IPS DF 6.9 (cell line): ENCODE data around the gene MKI67.
"Not testable (repeated sequence)": the region's sequence is repeated elsewhere in the genome, so short reads cannot be mapped to it uniquely, and the experiment has no call there.

Source experiments
- DNase-seq: peaks from one replicate; pipeline ENCODE4 v3.0.0-alpha.2; 2013; ENCODE audit warnings: low read depth, low spot score
- H3K27ac ChIP-seq: one replicate; pipeline ENCODE4 v1.5.1; 2013; ENCODE audit warnings: low read length, control low read depth
- H3K27me3 ChIP-seq: 2 replicates; pipeline ENCODE4 v1.6.1; 2013; ENCODE audit warnings: mild to moderate bottlenecking, low read length; ENCODE audit not compliant: control insufficient read depth, insufficient read depth
- H3K36me3 ChIP-seq: 2 replicates; pipeline ENCODE4 v1.6.1; 2013; ENCODE audit warnings: low read length; ENCODE audit not compliant: control insufficient read depth, insufficient read depth
- H3K4me1 ChIP-seq: 2 replicates; pipeline ENCODE4 v1.6.1; 2013; ENCODE audit warnings: low read length; ENCODE audit not compliant: control insufficient read depth, insufficient read depth
- H3K4me3 ChIP-seq: 2 replicates; pipeline ENCODE4 v1.5.1; 2013; ENCODE audit warnings: mild to moderate bottlenecking, low read length
- H3K9me3 ChIP-seq: 2 replicates; pipeline ENCODE4 v1.6.1; 2013; ENCODE audit warnings: low read length, inconsistent platforms; ENCODE audit not compliant: control insufficient read depth, insufficient read depth
- WGBS: extraction: QIAGEN DNeasy Blood & Tissue Kit; methylation state at CpG from one replicate; pipeline ENCODE4 v1.1.7; 2013; ENCODE audit warnings: mixed read lengths, missing lambda C conversion rate; ENCODE audit not compliant: insufficient read length, insufficient coverage; 5-methylcytosine and 5-hydroxymethylcytosine counted together

MKI67 gene

GRCh38 chr10:128149267-128150014 lies 23.2 kb upstream of the MKI67 start:
- WGBS = no CpG with 5 or more reads among the region's 61 CpGs
- H3K4me3 ChIP-seq = peak overlapping the region; percentile 45; the same call in 1 of the 2 replicates

GRCh38 chr10:128147669-128148068 lies 21.4 kb upstream of the MKI67 start:
- DNase-seq = no peak
- Histone ChIP-seq H3K4me1 (no peaks in the 10 kb centered on the region), H3K27me3 (no peaks in the 10 kb centered on the region), H3K9me3 (no peaks in the 10 kb centered on the region), H3K36me3 (no peaks in the 10 kb centered on the region), H3K27ac (no peak overlapping the region), H3K4me3 (no peak overlapping the region)
- WGBS = no CpG with 5 or more reads among the region's 2 CpGs

More at GRCh38 chr10:128149267-128150014, 23.2 kb upstream of the MKI67 start:
- no peaks in the 10 kb centered on the region for H3K27me3 ChIP-seq
- no peaks in the 10 kb centered on the region for H3K4me1 ChIP-seq
- no peaks in the 10 kb centered on the region for H3K9me3 ChIP-seq
- H3K36me3 ChIP-seq = no peaks in the 10 kb centered on the region
- no peak overlapping the region for H3K27ac ChIP-seq
- DNase-seq = no peak

- Histone ChIP-seq H3K4me3 (no peak overlapping the region), H3K9me3 (no peaks in the 10 kb centered on the region), H3K27ac (no peak overlapping the region), H3K4me1 (no peaks in the 10 kb centered on the region), H3K36me3 (no peaks in the 10 kb centered on the region), H3K27me3 (no peaks in the 10 kb centered on the region)
- DNase-seq = no peak
- no CpG with 5 or more reads among the region's 4 CpGs for WGBS
Observed at GRCh38 chr10:128147064-128147463, 20.8 kb upstream of the MKI67 start.

- WGBS = no CpG with 5 or more reads among the region's 1 CpG
- no peak for DNase-seq
Observed at GRCh38 chr10:128144547-128144946, 18.3 kb upstream of the MKI67 start.

GRCh38 chr10:128143531-128143930 lies 17.3 kb upstream of the MKI67 start:
- DNase-seq = no peak
- H3K4me1 ChIP-seq = no peaks in the 10 kb centered on the region
- no peak overlapping the region for H3K4me3 ChIP-seq
- no CpG with 5 or more reads among the region's 2 CpGs for WGBS
- H3K27ac ChIP-seq = no peak overlapping the region
- H3K27me3 ChIP-seq = no peaks in the 10 kb centered on the region
- H3K9me3 ChIP-seq = no peaks in the 10 kb centered on the region
- H3K36me3 ChIP-seq = no peaks in the 10 kb centered on the region

More at GRCh38 chr10:128144547-128144946, 18.3 kb upstream of the MKI67 start:
- H3K9me3 ChIP-seq = no peaks in the 10 kb centered on the region
- H3K27ac ChIP-seq = no peak overlapping the region
- no peaks in the 10 kb centered on the region for H3K4me1 ChIP-seq
- H3K36me3 ChIP-seq = no peaks in the 10 kb centered on the region
- no peak overlapping the region for H3K4me3 ChIP-seq
- H3K27me3 ChIP-seq = no peaks in the 10 kb centered on the region

GRCh38 chr10:128140425-128140824 lies 14.2 kb upstream of the MKI67 start:
- H3K27ac ChIP-seq = no peak overlapping the region
- no peaks in the 10 kb centered on the region for H3K27me3 ChIP-seq
- no peaks in the 10 kb centered on the region for H3K9me3 ChIP-seq
- no peaks in the 10 kb centered on the region for H3K36me3 ChIP-seq
- H3K4me1 ChIP-seq = no peaks in the 10 kb centered on the region
- no peak overlapping the region for H3K4me3 ChIP-seq
- no CpG with 5 or more reads among the region's 3 CpGs for WGBS
- no peak for DNase-seq

- DNase-seq, H3K27ac ChIP-seq, H3K4me3 ChIP-seq, H3K9me3 ChIP-seq, H3K27me3 ChIP-seq, H3K4me1 ChIP-seq, H3K36me3 ChIP-seq: not testable (repeated sequence)
- no CpG with 5 or more reads among the region's 11 CpGs for WGBS
Observed at GRCh38 chr10:128138429-128138828, 12.2 kb upstream of the MKI67 start.

GRCh38 chr10:128137877-128138276 lies 11.7 kb upstream of the MKI67 start:
- Histone ChIP-seq H3K27me3 (no peaks in the 10 kb centered on the region), H3K27ac (no peak overlapping the region), H3K36me3 (no peaks in the 10 kb centered on the region), H3K4me1 (no peaks in the 10 kb centered on the region), H3K9me3 (no peaks in the 10 kb centered on the region), H3K4me3 (no peak overlapping the region)
- DNase-seq = no peak
- no CpG with 5 or more reads among the region's 1 CpG for WGBS

- Histone ChIP-seq H3K36me3 (no peaks in the 10 kb centered on the region), H3K27ac (no peak overlapping the region), H3K4me1 (0 out of 2 replicates have a peak, but pooled peaks cover 2% of the 10 kb centered on the region), H3K27me3 (no peaks in the 10 kb centered on the region), H3K9me3 (no peaks in the 10 kb centered on the region), H3K4me3 (no peak overlapping the region)
- DNase-seq = no peak
- 100% methylated on average over 1 of the region's 1 CpG for WGBS
Observed at GRCh38 chr10:128130051-128130450, 3.8 kb upstream of the MKI67 start.

GRCh38 chr10:128128582-128128981 lies 2.4 kb upstream of the MKI67 start:
- no peak overlapping the region for H3K27ac ChIP-seq
- H3K36me3 ChIP-seq = no peaks in the 10 kb centered on the region
- H3K27me3 ChIP-seq = no peaks in the 10 kb centered on the region
- no peak for DNase-seq
- H3K4me1 ChIP-seq = peaks cover 2% of the 10 kb centered on the region; the same call in 1 of the 2 replicates
- H3K9me3 ChIP-seq = no peaks in the 10 kb centered on the region
- H3K4me3 ChIP-seq = no peak overlapping the region
- no CpG with 5 or more reads among the region's 8 CpGs for WGBS
